ENCODE measurements around the gene CSH2.
"Not testable (repeated sequence)": the region's sequence is repeated elsewhere in the genome, so short reads cannot be mapped to it uniquely, and the experiment has no call there.

CSH2 gene

DNA sequence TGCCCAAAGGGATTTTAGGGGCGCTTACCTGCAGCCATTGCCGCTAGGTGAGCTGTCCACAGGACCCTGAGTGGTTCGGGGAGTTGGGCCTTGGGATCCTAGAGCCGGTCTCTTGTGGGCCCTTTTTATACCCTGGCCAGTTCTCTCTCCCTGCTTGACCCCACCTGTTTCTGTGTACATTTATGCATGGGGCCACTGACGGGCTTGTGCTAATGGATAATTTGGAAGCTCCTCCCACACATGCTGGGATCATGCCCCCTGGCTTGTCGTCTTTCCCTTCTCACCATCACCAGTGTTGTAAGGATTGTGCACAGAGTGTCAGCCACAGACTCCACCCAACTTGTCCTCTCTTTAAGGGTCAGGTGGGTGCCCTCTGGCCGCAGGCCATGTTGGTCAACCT, at the start of gene CSH2:
Gene CSH2 (minus strand): TSS at position 101 of the 400 bp plus-strand sequence. CDS start 63 bp downstream, at position 38.
- DNase-seq = not testable (repeated sequence)

DNA sequence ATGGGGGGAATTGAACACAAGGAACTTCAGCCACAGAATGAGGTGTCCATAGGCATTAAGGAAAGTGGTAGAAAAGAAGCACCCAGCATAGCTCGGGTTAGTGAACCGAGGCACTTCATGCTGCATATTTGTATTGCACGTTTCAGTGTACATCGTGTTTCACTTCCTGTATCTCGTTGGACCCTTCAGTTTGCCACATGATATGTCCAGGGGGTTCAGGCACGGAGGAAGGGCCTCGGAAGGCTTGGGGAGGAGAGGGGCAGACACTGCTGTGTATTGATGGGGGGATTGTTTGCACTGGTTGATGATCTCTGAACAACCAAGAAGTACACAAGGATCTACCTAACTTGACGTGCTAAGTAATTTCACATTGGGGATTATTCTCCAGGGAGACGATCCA, 48.9 kb upstream of the CSH2 start:
- not testable (repeated sequence) for DNase-seq

DNA sequence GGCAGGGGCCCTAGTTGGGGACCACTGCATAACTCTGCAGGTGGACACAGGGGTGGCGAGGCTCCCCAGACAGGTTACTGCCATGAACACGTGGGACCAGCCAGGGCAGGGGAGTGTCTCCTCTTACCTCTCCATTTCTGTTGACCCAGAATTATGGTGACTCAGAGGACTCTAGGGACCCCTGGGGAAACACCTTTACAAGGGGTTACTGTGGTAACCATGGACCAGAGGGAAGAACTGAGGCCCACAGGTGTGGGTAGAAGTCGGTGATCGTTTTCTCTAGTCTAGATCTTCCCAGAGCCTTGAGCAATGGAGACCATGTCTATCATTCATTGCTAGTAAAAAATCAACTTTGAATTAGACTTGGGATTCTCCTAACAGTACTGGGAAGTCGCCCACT, 47.3 kb upstream of the CSH2 start:
- DNase-seq = not testable (repeated sequence)

DNA sequence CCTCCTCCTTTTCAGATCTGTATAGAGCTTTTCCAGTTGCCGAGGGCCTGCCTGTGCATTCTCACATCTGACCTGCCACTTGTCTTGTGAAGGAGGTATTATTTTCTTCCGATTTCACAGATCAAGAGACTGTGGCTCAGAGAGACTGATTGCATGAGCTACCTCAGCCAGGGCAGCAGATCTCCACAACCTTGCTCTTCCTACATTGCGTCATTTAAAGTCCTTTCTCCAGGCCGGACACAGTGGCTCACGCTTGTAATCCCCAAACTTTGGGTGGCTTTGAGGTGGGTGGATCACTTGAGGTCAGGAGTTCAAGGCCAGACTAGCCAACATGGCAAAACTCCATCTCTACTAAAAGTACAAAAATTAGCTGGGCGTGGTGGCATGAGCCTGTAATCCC, 46.6 kb upstream of the CSH2 start:
- DNase-seq = not testable (repeated sequence)

DNA sequence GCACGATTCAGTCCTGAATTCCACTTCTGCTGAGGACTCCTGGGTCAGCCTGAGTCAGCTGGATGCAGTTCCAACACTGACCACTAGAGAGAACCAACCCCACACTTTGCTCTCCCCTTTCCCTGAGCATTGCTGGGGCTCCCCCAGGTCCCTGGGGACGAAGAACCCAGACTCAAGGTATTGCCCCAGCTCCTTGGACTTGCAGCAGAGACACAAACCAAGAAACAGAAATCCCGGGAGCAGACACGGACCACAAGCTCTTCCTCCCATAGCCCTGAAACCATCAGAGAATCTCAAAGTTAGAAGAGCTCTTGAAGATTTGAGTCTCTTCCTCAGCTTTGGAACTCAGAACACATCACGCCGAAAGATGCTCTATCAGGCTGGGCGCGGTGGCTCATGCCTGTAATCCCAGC, 45.8 kb upstream of the CSH2 start:
- DNase-seq = peak; percentile 57

DNA sequence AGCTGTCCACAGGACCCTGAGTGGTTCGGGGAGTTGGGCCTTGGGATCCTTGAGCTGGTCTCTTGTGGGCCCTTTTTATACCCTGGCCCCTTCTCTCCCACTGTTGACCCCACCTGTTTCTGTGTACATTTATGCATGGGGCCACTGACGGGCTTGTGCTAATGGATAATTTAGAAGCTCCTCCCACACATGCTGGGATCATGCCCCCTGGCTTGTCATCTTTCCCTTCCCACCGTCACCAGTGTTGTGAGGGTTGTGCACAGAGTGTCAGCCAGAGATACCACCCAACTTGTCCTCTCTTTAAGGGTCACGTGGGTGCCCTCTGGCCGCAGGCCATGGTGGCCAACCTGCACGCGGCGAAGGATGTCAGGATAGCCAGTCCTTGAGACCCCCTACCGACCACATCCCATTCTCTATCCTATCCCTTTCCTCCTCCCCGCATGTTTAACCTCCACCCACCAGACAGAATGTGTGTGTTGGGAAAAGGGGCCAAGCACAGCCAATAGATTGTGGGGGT, 45.4 kb upstream of the CSH2 start, which contains the start of gene GH1:
Gene GH1 (minus strand): TSS at position 51 of the 517 bp plus-strand sequence. CDS start 63 bp downstream, outside the sequence.
- DNase-seq = not testable (repeated sequence)

DNA sequence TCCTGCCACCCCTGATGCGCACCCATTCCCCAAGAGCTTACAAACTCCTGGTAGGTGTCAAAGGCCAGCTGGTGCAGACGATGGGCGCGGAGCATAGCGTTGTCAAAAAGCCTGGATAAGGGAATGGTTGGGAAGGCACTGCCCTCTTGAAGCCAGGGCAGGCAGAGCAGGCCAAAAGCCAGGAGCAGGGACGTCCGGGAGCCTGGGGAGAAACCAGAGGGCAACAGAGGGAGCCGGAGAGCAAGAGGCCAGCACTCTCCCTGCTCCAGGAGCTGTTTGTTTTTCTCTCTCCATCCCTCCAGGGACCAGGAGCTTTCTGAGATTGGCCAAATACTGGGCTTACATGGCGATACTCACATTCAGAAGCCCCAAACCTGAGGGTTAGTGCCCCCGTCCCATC, 44.8 kb upstream of the CSH2 start:
- no peak for DNase-seq

DNA sequence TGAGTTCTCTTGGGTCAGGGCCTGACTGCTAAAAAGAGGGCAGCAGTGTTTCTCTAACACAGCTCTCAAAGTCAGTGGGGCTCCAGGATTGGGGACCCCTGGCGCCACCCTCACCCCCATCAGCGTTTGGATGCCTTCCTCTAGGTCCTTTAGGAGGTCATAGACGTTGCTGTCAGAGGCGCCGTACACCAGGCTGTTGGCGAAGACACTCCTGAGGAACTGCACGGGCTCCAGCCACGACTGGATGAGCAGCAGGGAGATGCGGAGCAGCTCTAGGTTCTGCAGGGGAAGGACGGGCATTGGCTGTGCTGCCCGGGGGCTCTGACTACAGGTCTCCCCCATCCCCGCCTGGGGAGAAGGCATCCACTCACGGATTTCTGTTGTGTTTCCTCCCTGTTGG, 44.2 kb upstream of the CSH2 start:
- DNase-seq = no peak

DNA sequence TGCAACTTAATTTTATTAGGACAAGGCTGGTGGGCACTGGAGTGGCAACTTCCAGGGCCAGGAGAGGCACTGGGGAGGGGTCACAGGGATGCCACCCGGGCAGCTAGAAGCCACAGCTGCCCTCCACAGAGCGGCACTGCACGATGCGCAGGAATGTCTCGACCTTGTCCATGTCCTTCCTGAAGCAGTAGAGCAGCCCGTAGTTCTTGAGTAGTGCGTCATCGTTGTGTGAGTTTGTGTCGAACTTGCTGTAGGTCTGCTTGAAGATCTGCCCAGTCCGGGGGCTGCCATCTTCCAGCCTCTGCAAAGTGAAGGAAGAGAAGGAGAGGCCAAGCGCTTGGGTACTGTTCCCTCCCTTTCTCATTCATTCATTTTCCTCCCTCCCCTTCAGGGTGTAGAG, 43.7 kb upstream of the CSH2 start:
- not testable (repeated sequence) for DNase-seq

DNA sequence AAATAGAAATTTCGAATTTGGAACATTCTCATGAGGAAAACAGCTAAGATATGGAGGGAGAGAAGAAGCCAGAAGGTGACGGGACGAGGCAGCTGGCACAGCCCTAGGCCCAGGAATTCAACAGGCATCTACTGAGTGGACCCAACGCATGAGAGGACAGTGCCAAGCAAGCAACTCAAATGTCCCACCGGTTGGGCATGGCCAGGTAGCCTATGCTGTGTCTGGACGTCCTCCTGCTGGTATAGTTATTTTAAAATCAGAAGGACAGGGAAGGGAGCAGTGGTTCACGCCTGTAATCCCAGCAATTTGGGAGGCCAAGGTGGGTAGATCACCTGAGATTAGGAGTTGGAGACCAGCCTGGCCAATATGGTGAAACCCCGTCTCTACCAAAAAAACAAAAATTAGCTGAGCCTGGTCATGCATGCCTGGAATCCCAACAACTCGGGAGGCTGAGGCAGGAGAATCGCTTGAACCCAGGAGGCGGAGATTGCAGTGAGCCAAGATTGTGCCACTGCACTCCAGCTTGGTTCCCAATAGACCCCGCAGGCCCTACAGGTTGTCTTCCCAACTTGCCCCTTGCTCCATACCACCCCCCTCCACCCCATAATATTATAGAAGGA, 43.2 kb upstream of the CSH2 start:
- DNase-seq = no peak

DNA sequence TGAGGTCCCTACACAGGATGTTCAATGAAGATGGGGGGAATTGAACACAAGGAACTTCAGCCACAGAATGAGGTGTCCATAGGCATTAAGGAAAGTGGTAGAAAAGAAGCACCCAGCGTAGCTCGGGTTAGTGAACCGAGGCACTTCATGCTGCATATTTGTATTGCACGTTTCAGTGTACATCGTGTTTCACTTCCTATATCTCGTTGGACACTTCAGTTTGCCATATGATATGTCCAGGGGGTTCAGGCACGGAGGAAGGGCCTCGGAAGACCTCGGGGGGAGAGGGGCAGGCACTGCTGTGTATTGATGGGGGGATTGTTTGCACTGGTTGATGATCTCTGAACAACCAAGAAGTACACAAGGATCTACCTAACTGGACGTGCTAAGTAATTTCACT, 42.3 kb upstream of the CSH2 start:
- DNase-seq = not testable (repeated sequence)

DNA sequence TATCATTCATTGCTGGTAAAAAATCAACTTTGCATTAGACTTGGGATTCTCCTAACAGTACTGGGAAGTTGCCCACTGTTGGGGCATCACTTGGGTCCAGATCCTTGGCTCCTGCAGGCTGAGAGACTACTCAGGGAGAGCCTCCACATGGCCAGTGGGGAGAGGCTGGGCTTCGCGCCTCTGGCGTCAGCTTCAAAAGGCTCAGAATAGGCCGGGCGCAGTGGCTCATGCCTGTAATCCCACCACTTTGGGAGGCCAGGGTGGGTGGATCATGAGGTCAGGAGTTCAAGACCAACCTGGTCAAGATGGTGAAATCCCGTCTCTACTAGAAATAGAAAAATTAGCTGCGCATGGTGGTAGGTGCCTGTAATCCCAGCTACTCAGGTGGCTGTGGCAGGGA, 41.0 kb upstream of the CSH2 start:
- no peak for DNase-seq

DNA sequence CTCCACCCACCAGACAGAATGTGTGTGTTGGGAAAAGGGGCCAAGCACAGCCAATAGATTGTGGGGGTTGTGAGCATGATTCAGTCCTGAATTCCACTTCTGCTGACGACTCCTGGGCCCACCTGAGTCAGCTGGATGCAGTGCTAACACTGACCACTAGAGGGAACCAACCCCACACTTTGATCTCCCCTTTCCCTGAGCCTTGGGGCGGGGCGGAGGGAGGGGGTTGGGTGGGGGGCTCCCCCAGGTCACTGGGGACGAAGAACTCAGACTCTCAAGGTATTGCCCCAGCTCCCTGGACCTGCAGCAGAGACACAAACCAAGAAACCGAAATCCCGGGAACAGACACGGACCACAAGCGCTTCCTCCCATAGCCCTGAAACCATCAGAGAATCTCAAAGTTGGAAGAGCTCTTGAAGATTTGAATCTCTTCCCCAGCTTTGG, 38.2 kb upstream of the CSH2 start:
- peak; percentile 43 for DNase-seq

DNA sequence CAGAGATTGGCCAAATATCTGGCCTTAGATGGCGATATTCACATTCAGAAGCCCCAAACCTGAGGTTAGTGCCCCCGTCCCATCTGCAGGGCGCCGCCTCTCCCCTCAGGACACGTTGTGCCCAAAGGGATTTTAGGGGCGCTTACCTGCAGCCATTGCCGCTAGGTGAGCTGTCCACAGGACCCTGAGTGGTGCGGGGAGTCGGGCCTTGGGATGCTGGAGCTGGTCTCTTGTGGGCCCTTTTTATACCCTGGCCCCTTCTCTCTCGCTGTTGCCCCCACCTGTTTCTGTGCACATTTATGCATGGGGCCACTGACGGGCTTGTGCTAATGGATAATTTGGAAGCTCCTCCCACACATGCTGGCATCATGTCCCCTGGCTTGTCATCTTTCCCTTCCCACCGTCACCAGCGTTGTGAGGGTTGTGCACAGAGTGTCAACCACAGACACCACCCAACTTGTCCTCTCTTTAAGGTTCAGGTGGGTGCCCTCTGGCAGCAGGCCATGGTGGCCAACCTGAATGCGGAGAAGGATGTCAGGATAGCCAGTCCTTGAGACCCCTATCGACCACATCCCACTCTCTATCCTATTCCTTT, 37.7 kb upstream of the CSH2 start, which contains the start of gene CSHL1:
Gene CSHL1 (minus strand): TSS at position 218 of the 595 bp plus-strand sequence. CDS start 62 bp downstream, at position 156.
- no peak for DNase-seq

DNA sequence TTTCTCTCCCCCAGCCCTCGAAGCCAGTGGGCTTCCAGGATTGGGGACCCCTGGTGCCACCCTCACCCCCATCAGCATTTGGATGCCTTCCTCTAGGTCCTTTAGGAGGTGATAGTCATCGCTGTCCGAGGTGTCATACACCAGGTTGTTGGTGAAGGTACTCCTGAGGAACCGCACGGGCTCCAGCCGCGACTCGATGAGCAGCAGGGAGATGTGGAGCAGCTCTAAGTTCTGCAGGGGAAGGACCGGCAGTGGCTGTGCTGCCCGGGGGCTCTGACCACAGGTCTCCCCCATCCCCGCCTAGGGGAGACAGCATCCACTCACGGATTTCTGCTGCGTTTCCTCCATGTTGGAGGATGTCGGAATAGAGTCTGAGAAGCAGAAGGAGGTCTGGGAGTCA, 36.6 kb upstream of the CSH2 start:
- no peak for DNase-seq

DNA sequence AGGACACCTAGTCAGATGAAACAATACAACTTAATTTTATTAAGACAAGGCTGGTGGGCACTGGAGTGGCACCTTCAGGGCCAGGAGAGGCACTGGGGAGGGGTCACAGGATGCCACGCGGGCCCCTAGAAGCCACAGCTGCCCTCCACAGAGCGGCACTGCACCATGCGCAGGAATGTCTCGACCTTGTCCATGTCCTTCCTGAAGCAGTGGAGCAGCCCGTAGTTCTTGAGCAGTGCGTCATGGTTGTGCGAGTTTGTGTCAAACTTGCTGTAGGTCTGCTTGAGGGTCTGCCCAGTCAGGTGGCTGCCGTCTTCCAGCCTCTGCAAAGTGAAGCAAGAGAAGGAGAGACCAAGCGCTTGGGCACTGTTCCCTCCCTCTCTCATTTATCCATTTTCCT, 36.1 kb upstream of the CSH2 start:
- not testable (repeated sequence) for DNase-seq

DNA sequence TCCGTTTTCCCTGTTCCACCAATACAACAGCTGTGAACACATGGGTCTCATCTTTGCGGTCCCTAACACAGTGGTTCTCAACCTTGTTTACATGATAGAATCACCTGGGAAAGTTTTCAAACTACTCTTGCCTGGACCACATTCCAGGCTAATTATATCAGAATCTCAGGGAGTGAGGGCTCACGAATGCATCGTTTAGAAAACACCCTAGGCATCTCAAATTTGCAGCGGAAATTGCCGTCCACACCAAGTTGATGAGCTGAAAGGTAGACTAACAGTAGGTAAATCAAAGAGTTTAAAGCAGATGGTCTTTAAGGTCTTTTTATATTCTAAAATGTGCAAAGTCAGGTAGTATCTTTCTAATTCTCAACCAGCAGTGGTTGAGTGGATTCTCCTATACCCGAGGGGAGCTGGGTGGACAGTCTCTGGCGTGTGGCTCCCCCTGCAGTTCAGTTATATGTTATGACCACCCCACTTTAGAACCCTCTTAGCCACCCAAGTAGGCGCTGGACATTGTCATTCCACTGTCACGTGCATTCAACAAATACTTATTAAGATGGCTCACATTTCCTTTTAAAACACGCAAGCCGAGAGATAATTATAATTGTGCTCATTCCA, 33.8 kb upstream of the CSH2 start:
- not testable (repeated sequence) for DNase-seq

DNA sequence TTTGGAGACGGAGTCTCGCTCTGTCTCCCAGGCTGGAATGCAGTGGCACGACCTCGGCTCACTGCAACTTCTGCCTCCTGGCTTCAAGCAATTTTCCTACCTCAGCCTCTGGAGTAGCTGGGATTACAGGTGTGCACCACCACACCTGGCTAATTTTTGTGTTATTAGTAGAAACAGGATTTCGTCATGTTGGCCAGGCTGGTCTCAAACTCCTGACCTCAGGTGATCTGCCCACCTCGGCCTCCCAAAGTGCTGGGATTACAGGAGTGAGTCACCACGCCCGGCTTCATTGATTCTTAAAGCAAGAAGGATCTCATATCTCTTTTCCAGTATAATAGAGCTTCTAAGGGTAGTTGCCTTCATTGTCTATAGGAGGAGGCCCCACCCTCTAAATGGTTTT, 31.3 kb upstream of the CSH2 start:
- not testable (repeated sequence) for DNase-seq

DNA sequence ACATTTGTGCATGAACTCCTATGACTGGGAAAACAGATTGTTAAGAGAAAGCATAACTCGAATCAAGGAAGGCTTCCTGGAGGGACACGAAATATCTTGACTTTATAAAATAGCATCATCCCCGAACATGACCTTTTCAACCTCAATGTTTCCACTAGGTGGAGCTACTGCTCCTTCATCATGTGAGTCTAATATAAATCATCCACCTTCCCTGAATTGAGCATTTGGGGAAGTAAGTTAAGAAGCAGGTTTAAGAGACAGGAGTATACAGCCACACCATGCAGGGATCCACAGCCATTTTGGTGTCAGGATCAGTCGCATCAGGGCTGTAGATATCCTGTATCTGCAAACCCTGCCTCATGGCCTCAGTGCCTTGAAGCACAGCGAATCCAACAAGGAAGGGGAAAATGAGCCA, 30.3 kb upstream of the CSH2 start:
- DNase-seq = not testable (repeated sequence)

DNA sequence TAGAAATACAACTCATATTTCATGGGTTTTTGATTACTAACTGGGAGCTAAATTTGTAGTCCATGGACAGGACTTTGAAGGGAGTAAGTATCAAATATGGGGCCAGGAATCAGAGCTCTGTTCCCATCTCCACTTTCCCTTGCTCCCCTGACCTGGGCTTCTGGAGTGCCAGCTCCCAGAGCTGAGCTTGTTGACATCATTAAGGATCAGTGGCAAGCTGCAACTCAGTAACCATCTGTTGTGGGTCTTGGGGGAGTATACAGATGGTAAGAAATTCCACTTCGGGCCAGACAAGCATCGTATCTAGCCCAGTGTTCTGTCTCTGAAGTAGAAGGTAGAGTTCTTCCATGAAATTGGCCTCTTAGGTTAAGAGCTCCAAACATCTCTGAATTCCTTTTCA, 28.5 kb upstream of the CSH2 start:
- DNase-seq = not testable (repeated sequence)

DNA sequence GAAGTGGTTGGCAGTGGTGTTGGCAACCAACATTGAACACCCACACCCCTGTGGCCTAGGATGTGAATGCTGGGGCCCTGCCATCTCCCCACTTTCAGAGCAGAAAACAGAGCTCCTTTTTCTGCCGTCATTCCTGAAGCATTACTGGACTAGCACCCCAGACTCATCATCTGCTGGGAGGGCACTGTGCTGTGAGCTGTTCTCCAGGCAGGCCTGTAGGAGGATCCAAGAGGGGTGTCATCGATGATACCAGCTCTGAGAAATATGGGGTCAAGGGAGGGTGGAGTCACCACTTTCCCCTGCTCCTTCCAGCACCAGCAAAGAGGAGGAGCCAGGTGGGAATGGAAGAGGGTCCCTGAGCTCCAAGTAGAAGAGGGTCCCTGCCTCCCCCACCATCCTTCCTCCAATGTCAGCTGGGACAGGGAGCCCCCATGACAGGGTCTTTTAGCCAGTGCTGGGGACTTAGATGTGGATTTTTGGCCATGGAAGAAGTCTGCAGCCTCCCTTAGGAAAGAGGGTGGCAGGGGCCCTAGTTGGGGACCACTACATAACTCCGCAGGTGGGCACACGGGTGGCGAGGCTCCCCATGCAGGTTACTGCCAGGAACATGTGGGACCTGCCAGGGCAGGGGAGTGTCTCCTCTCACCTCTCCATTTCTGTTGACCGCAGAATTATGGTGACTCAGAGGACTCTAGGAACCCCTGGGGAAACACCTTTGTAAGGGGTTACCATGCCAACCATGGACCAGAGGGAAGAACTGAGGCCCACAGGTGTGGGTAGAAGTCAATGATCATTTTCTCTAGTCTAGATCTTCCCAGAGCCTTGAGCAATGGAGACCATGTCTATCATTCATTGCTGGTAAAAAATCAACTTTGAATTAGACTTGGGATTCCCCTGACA, 25.7 kb upstream of the CSH2 start:
- not testable (repeated sequence) for DNase-seq

DNA sequence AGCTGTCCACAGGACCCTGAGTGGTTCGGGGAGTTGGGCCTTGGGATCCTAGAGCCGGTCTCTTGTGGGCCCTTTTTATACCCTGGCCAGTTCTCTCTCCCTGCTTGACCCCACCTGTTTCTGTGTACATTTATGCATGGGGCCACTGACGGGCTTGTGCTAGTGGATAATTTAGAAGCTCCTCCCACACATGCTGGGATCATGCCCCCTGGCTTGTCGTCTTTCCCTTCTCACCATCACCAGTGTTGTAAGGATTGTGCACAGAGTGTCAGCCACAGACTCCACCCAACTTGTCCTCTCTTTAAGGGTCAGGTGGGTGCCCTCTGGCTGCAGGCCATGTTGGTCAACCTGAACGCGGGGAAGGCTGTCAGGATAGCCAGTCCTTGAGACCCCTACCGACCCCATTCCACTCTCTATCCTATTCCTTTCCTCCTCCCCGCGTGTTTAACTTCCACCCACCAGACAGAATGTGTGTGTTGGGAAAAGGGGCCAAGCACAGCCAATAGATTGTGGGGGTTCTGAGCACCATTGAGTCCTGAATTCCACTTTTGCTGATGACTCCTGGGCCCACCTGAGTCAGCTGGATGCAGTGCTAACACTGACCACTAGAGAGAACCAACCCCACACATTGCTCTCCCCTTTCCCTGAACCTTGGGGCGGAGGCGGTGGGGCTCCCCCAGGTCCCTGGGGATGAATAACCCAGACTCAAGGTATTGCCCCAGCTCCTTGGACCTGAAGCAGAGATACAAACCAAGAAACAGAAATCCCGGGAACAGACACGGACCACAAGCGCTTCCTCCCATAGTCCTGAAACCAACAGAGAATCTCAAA, 23.3 kb upstream of the CSH2 start, which contains the start of gene CSH1:
Gene CSH1 (minus strand): TSS at position 51 of the 831 bp plus-strand sequence. CDS start 63 bp downstream, outside the sequence.
- DNase-seq = not testable (repeated sequence)

Measured in activated CD4-positive, alpha-beta T cell treated with anti-CD3 and anti-CD28 coated beads for 1 hour (primary cell).